AG09319 (cell line): ENCODE measurements around the gene MCC.

Experiments
- DNase-seq: peaks from one replicate; pipeline ENCODE4 v3.0.0-alpha.2; 2010; ENCODE audit warnings: low read depth; ENCODE audit errors: extremely low read depth
- CTCF ChIP-seq: IDR thresholded peaks from 2 replicates; pipeline ENCODE4 v1.5.1; 2011; ENCODE audit warnings: low read depth, mild to moderate bottlenecking, inconsistent platforms, low read length, moderate library complexity

The MCC gene

GRCh38 chr5:113157886-113158285, 330.4 kb downstream of the MCC start:
- DNase-seq = no peak
- no peak for TF ChIP-seq CTCF

GRCh38 chr5:113156271-113156877, 331.9 kb downstream of the MCC start:
- no peak for TF ChIP-seq CTCF
- DNase-seq = no peak

DNA sequence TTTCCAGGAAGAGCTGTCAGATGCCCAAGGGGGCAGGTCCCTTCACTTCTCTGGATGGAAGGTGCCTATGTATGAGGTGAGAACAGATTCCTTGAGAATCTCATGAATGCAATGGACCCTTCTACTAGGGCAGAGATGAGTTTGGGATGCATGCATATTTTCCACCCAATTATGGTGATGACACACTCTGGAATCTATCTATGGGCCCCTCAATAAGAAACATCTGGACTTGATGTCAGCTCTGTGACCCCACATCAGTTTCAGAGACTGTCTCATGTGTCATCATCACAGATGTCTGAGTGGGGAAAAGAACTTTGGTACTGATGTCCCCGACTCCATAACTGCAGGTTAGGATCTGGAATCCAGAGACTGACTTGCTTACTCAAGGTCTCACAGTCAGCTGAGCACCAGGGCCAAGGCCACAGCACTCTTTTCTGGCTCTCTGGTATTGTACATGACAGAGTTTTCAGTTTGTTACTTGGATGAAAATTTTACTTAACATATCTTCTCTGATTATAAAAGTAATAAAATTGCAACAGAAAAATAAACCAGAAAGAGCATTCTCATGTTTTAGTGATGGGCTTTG, 334.6 kb downstream of the MCC start:
- DNase-seq = no peak
- TF ChIP-seq CTCF = no peak

- DNase-seq = no peak
- TF ChIP-seq CTCF = no peak
These were observed 335.9 kb downstream of the MCC start for GRCh38 chr5:113152380-113152740.

DNA sequence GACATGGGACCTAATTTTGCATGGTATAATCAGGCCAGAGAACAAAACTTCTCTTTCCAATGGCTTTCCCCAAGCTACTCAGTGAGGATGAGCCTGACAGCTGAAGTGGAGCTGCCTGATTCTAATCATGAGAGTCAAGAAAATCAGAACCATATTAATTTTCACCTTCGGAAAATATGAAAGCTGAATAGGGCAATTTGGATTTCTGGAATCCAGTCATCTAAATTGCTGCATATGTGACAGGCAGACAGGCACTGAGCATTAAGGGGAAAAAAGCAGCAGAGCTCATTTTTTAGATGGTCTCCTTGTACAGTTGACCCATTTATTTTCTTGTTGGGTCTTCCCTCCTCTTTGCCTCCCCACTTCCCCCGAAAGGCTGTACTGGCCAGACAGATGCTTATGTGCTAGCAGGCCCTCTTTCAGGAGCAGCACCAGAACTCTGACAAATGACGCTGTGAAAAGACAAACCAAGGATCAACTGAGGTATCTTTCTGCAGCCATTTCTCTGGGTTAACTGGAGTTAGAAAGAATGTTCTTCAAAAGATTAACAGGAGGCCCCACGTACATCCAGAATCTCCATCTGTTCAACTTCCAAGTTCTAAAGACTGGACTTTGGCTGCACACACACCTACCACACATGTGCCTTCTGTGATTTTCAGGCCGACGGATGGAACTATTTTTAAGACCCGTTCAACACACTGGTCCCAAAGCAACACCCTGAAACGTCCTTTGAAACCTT, 336.4 kb downstream of the MCC start:
- no peak for TF ChIP-seq CTCF
- no peak for DNase-seq

DNA sequence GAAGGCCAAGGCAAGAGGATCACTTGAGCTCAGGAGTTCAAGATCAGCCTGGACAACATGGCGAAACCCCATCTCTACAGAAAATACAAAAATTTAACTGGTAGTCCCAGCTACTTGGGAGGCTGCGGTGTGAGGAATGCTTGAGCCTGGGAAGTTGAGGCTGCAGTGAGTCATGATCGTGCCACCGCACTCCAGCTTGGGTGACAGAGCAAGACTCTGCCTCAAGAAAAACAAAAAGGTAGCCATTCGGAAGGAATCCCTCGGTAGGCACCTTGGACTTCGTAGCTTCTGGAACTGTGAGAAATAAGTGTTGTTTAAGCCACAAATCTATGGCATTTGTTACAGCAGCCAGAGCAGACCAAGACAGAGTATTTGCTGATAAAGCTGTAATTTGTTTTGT, 337.4 kb downstream of the MCC start:
- TF ChIP-seq CTCF = no peak

DNA sequence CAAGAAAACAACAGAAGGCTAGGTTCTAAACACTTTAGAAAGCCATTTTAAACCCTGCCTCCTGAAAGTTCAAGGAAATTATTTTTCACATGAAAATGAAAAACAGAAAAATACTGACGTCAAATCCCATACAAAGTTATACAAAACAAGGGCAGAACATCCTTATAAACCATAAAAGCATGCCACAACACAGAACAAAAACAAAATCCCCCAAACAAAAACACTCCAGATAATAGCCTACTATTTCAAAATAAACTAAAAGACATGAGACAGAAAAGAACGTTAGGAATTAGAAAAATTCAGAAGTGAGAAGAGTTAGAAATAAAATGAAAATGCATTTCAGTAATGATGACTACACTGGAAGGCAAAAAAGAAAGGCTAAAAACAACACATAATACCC, 338.0 kb downstream of the MCC start:
- no peak for TF ChIP-seq CTCF
- no peak for DNase-seq

More for the DNA sequence above, 337.4 kb downstream of the MCC start:
- no peak for DNase-seq
